HG03558 (cell line): ENCODE measurements around the gene XPA.
"Not testable (repeated sequence)": the region's sequence is repeated elsewhere in the genome, so short reads cannot be mapped to it uniquely, and the experiment has no call there.

ENCODE experiments used
- ATAC-seq: cut with Tn5 transposase; IDR thresholded peaks from one replicate; pipeline ENCODE4 v1.9.1; 2021; ENCODE audit warnings: moderate number of reproducible peaks; ENCODE audit not compliant: unreplicated experiment; ENCODE audit errors: extremely low read depth

XPA gene

GRCh38 chr9:97704345-97704677 lies 7.2 kb upstream of the XPA start:
- no peak for ATAC-seq

- no peak for ATAC-seq
Measured at GRCh38 chr9:97703437-97704344, 6.6 kb upstream of the XPA start.

GRCh38 chr9:97699824-97700223 lies 2.7 kb upstream of the XPA start:
- ATAC-seq = not testable (repeated sequence)

GRCh38 chr9:97699281-97699680 lies 2.1 kb upstream of the XPA start:
- not testable (repeated sequence) for ATAC-seq

- ATAC-seq = no peak
Measured at GRCh38 chr9:97698865-97699264, 1.7 kb upstream of the XPA start.

GRCh38 chr9:97697837-97698236 lies 697 bp upstream of the XPA start:
- ATAC-seq = no peak

- no peak for ATAC-seq
Measured at GRCh38 chr9:97695995-97696802, 941 bp downstream of the XPA start.

GRCh38 chr9:97695390-97695789 lies 1.8 kb downstream of the XPA start:
- no peak for ATAC-seq

GRCh38 chr9:97694769-97695168 lies 2.4 kb downstream of the XPA start:
- ATAC-seq = no peak

- no peak for ATAC-seq
Measured at GRCh38 chr9:97689401-97690180, 7.5 kb downstream of the XPA start.

GRCh38 chr9:97688654-97689053 lies 8.5 kb downstream of the XPA start:
- no peak for ATAC-seq

GRCh38 chr9:97682242-97682641 lies 14.9 kb downstream of the XPA start:
- ATAC-seq = no peak

- ATAC-seq = no peak
Measured at GRCh38 chr9:97675655-97676054, 21.5 kb downstream of the XPA start.

GRCh38 chr9:97673922-97674321 lies 23.2 kb downstream of the XPA start:
- no peak for ATAC-seq

- ATAC-seq = no peak
Measured at GRCh38 chr9:97672403-97672802, 24.7 kb downstream of the XPA start.

GRCh38 chr9:97670586-97670985 lies 26.6 kb downstream of the XPA start:
- ATAC-seq = no peak

GRCh38 chr9:97668485-97668884 lies 28.7 kb downstream of the XPA start:
- no peak for ATAC-seq

GRCh38 chr9:97666907-97667686 lies 30.0 kb downstream of the XPA start:
- no peak for ATAC-seq

GRCh38 chr9:97665742-97666141 lies 31.4 kb downstream of the XPA start:
- no peak for ATAC-seq

GRCh38 chr9:97660847-97661246 lies 36.3 kb downstream of the XPA start:
- ATAC-seq = no peak
